CD14-positive monocyte (primary cell): Measurements from ENCODE around the gene KRTAP3-1. TPM values are rescaled to one million over a fixed set of nuclear protein-coding genes. Genes with fewer than 3 reads are reported as not detected.
"Not testable (repeated sequence)": the region's sequence is repeated elsewhere in the genome, so short reads cannot be mapped to it uniquely, and the experiment has no call there.

ENCODE experiments used
- DNase-seq, 3 donors: peaks; one replicate each; pipeline ENCODE4 v3.0.0-alpha.2; 2011 to 2022
- H2AFZ ChIP-seq: 2 replicates; pipeline ENCODE4 v1.6.0; 2012; ENCODE audit warnings: mild to moderate bottlenecking, low read depth, low read length, inconsistent platforms; ENCODE audit not compliant: insufficient read depth, poor library complexity, severe bottlenecking
- H3K27ac ChIP-seq, 2 donors: 1 replicate in 1 of 2; 2 replicates in 1 of 2; pipeline ENCODE4 v1.5.1; 2012 to 2013; ENCODE audit warnings: low read length in 2 of 2, control low read depth in 1 of 2, inconsistent platforms in 1 of 2, low read depth in 1 of 2, mild to moderate bottlenecking in 1 of 2
- H3K27me3 ChIP-seq, 2 donors: one replicate each; pipeline versions ENCODE4 v1.6.0 to v1.6.1; 2011 to 2013; ENCODE audit warnings: low read length in 2 of 2; ENCODE audit not compliant: control insufficient read depth in 2 of 2, insufficient read depth in 2 of 2
- H3K36me3 ChIP-seq, 2 donors: replicated peaks in 1 of 2; 1 replicate in 1 of 2; 2 replicates in 1 of 2; pipeline versions ENCODE4 v1.5.1 to v1.6.1; 2012 to 2013; ENCODE audit warnings: low read length in 2 of 2, control low read depth in 1 of 2, inconsistent platforms in 1 of 2, mild to moderate bottlenecking in 1 of 2; ENCODE audit not compliant: insufficient read depth in 2 of 2, control insufficient read depth in 1 of 2
- H3K4me1 ChIP-seq, 2 donors: 1 replicate in 1 of 2; 2 replicates in 1 of 2; pipeline versions ENCODE4 v1.5.1 to v1.6.1; 2012 to 2013; ENCODE audit warnings: low read length in 2 of 2, control low read depth in 1 of 2, inconsistent platforms in 1 of 2, mild to moderate bottlenecking in 1 of 2, moderate library complexity in 1 of 2; ENCODE audit not compliant: insufficient read depth in 2 of 2, control insufficient read depth in 1 of 2
- H3K4me2 ChIP-seq: replicated peaks from 2 replicates; pipeline ENCODE3; 2012; ENCODE audit warnings: low read length, moderate library complexity, mild to moderate bottlenecking; ENCODE audit not compliant: poor library complexity, severe bottlenecking; ENCODE audit errors: extremely low read depth
- H3K4me3 ChIP-seq, 3 experiments: fragments of 200-600 bp in 1 of 3; sonication (generic) in 1 of 3; replicated peaks in 1 of 3; 1 replicate in 2 of 3; 2 replicates in 1 of 3; pipeline ENCODE4 v1.5.1; 2011 to 2013; ENCODE audit warnings: low read length in 3 of 3, mild to moderate bottlenecking in 3 of 3, control low read depth in 2 of 3, low read depth in 2 of 3, inconsistent platforms in 1 of 3, moderate library complexity in 1 of 3
- H3K79me2 ChIP-seq: 2 replicates; pipeline ENCODE4 v1.6.0; 2012; ENCODE audit warnings: mild to moderate bottlenecking, control low read depth, inconsistent platforms, low read length, moderate library complexity; ENCODE audit not compliant: insufficient read depth
- H3K9ac ChIP-seq: 2 replicates; pipeline ENCODE4 v1.6.0; 2017; ENCODE audit warnings: low read length, mild to moderate bottlenecking; ENCODE audit not compliant: insufficient read depth, poor library complexity, severe bottlenecking
- H3K9me3 ChIP-seq, 2 donors: replicated peaks in 1 of 2; 1 replicate in 1 of 2; 2 replicates in 1 of 2; pipeline versions ENCODE4 v1.5.1 to v1.6.1; 2012 to 2013; ENCODE audit warnings: low read length in 2 of 2, control low read depth in 1 of 2; ENCODE audit not compliant: control insufficient read depth in 1 of 2, insufficient read depth in 1 of 2
- H4K20me1 ChIP-seq: 2 replicates; pipeline ENCODE4 v1.6.0; 2012; ENCODE audit warnings: mild to moderate bottlenecking, low read length, control low read depth, moderate library complexity; ENCODE audit not compliant: insufficient read depth
- H3K27ac Mint-ChIP-seq, 7 donors: one replicate each; pipeline ENCODE4 v1.8.0; 2020; ENCODE audit warnings: mild to moderate bottlenecking in 7 of 7, mixed read lengths in 7 of 7, moderate library complexity in 6 of 7, inconsistent platforms in 2 of 7
- H3K27me3 Mint-ChIP-seq, 3 donors: one replicate each; pipeline ENCODE4 v1.8.0; 2021 to 2022; ENCODE audit warnings: low read depth in 3 of 3, mild to moderate bottlenecking in 3 of 3, mixed read lengths in 3 of 3, moderate library complexity in 3 of 3, inconsistent platforms in 1 of 3
- H3K36me3 Mint-ChIP-seq, 2 donors: one replicate each; pipeline ENCODE4 v1.8.0; 2020; ENCODE audit warnings: mixed read lengths in 2 of 2, inconsistent platforms in 1 of 2, mild to moderate bottlenecking in 1 of 2
- H3K4me1 Mint-ChIP-seq: one replicate; pipeline ENCODE4 v1.8.0; 2020; ENCODE audit warnings: mild to moderate bottlenecking, mixed read lengths
- H3K4me3 Mint-ChIP-seq, 2 donors: one replicate each; pipeline ENCODE4 v1.8.0; 2020; ENCODE audit warnings: mild to moderate bottlenecking in 2 of 2, mixed read lengths in 2 of 2, moderate library complexity in 1 of 2
- H3K9me3 Mint-ChIP-seq, 7 donors: one replicate each; pipeline ENCODE4 v1.8.0; 2020 to 2022; ENCODE audit warnings: mixed read lengths in 7 of 7, mild to moderate bottlenecking in 6 of 7, moderate library complexity in 6 of 7, inconsistent platforms in 2 of 7
- WGBS: methylation state at CpG from one replicate; pipeline ENCODE4 v1.1.5; 2013; ENCODE audit warnings: missing lambda C conversion rate; ENCODE audit not compliant: insufficient coverage; 5-methylcytosine and 5-hydroxymethylcytosine counted together
- intact Hi-C, 2 donors: fragments of 100-400 bp; cut with micrococcal nuclease; formaldehyde crosslinking; loops; one replicate each; pipeline versions ENCODE4 v1.15.0 to v1.15.1; 2023
- polyA plus RNA-seq, 3 donors: library from polyadenylated mRNA; depleted of rRNA in 1 of 3; unstranded in 2 of 3; stranded (reverse) in 1 of 3; fragments of 300-500 nt in 2 of 3; fragments of >200 nt in 1 of 3; fragmentation: Illumina TruSeq in 2 of 3; gene quantifications; 1 replicate in 2 of 3; 2 replicates in 1 of 3; pipeline ENCODE4 v1.2.3, GENCODE V29; 2012 to 2021
- TF ChIP-seq, protein P1 (sequence below): fragments of 200-600 bp; IDR thresholded peaks from one replicate; pipeline ENCODE4 v1.8.0; 2022; ENCODE audit warnings: antibody characterized with exemption, mild to moderate bottlenecking

Gene KRTAP3-1
- polyA plus RNA-seq, 3 donors: not detected

DNA sequence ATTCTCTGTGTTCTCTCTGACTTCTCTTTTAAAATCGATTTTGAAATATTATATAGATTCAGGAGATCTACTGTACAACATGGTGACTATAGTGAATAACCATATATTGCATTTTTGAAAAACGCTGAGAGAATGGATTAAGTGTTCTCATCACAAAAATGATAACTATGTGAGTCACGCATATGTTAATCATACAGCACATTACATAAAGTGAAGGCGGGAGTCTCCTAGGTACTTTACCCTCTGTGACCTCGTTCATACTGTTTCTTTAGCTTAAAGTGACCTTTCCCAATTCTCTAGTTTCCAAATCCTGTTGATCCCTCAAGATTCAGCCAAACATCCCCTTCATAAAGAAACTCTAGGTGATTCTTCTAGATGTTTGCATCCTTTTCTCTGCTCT, 6.1 kb downstream of the KRTAP3-1 start:
- Histone ChIP-seq H3K36me3 (no peaks in the 10 kb centered on the region), H2AFZ (no peak overlapping the region), H3K4me2 (no peak overlapping the region), H3K27me3 (peaks cover 0 to under 1% of the 10 kb centered on the region in 2 donors), H3K4me1 (no peaks in the 10 kb centered on the region), H3K9ac (no peak overlapping the region), H3K9me3 (no peaks in the 10 kb centered on the region), H3K4me3 (no peak overlapping the region), H3K79me2 (no peaks in the 10 kb centered on the region), H3K27ac (no peak overlapping the region), H4K20me1 (no peaks in the 10 kb centered on the region)
- Mint-ChIP-seq H3K4me1 (no peaks in the 10 kb centered on the region), H3K27me3 (peaks cover 5 to 13% (median 8%) of the 10 kb centered on the region in 3 donors), H3K36me3 (no peaks in the 10 kb centered on the region), H3K9me3 (peaks cover 0 to 4% (median 0%) of the 10 kb centered on the region in 7 donors), H3K27ac (no peak overlapping the region), H3K4me3 (no peak overlapping the region)
- DNase-seq: peak in 1 of 3 donors; percentile 19
- TF ChIP-seq, protein P1, sequence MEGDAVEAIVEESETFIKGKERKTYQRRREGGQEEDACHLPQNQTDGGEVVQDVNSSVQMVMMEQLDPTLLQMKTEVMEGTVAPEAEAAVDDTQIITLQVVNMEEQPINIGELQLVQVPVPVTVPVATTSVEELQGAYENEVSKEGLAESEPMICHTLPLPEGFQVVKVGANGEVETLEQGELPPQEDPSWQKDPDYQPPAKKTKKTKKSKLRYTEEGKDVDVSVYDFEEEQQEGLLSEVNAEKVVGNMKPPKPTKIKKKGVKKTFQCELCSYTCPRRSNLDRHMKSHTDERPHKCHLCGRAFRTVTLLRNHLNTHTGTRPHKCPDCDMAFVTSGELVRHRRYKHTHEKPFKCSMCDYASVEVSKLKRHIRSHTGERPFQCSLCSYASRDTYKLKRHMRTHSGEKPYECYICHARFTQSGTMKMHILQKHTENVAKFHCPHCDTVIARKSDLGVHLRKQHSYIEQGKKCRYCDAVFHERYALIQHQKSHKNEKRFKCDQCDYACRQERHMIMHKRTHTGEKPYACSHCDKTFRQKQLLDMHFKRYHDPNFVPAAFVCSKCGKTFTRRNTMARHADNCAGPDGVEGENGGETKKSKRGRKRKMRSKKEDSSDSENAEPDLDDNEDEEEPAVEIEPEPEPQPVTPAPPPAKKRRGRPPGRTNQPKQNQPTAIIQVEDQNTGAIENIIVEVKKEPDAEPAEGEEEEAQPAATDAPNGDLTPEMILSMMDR: no peak
- WGBS: 87% methylated on average over 3 of the region's 5 CpGs
- intact Hi-C loops: no loop called here

- Histone ChIP-seq H3K4me2 (no peak overlapping the region), H3K79me2 (no peaks in the 10 kb centered on the region), H3K36me3 (no peaks in the 10 kb centered on the region), H3K9me3 (no peaks in the 10 kb centered on the region), H2AFZ (no peak overlapping the region), H3K4me1 (no peaks in the 10 kb centered on the region), H3K4me3 (no peak overlapping the region), H4K20me1 (no peaks in the 10 kb centered on the region), H3K27me3 (peaks cover 0 to 3% of the 10 kb centered on the region in 2 donors), H3K27ac (no peak overlapping the region), H3K9ac (no peak overlapping the region)
- intact Hi-C loops: no loop called here
- TF ChIP-seq, protein P1: no peak
- Mint-ChIP-seq H3K27me3 (peaks cover 8 to 18% (median 14%) of the 10 kb centered on the region in 3 donors), H3K27ac (no peak overlapping the region), H3K9me3 (peaks cover 0 to 4% (median 0%) of the 10 kb centered on the region in 7 donors), H3K36me3 (no peaks in the 10 kb centered on the region), H3K4me1 (no peaks in the 10 kb centered on the region), H3K4me3 (no peak overlapping the region)
- WGBS: no CpG with 5 or more reads among the region's 4 CpGs
- no peak for DNase-seq
Measured at GRCh38 chr17:41001795-41002194, 7.1 kb downstream of the KRTAP3-1 start.

- not testable (repeated sequence) for H3K27me3 ChIP-seq
Measured at GRCh38 chr17:40999563-40999962, 9.4 kb downstream of the KRTAP3-1 start, which contains the start of gene KRTAP3-2. TSS of gene KRTAP3-2 (minus strand) at chr17:40999906. CDS start at chr17:40999853, 53 bp downstream.

More at GRCh38 chr17:40999563-40999962, 9.4 kb downstream of the KRTAP3-1 start, which contains the start of gene KRTAP3-2:
- H3K9me3 Mint-ChIP-seq, H3K4me1 ChIP-seq, H3K4me1 Mint-ChIP-seq, H3K27ac ChIP-seq, H3K9ac ChIP-seq, H3K36me3 ChIP-seq, H3K4me3 ChIP-seq, DNase-seq, H3K36me3 Mint-ChIP-seq, H3K79me2 ChIP-seq, H3K9me3 ChIP-seq, H3K27ac Mint-ChIP-seq, H4K20me1 ChIP-seq, intact Hi-C loops, H3K4me3 Mint-ChIP-seq, H2AFZ ChIP-seq, H3K4me2 ChIP-seq: not testable (repeated sequence)
- WGBS: 79% methylated on average over 5 of the region's 6 CpGs
- peaks cover 12 to 18% (median 16%) of the 10 kb centered on the region in 3 donors for H3K27me3 Mint-ChIP-seq
